ENCODE measurements around the gene SEMA3B.

The SEMA3B gene

GRCh38 chr3:50230794-50231125, 38.2 kb upstream of the SEMA3B start:
- no peak overlapping the region for H3K27ac Mint-ChIP-seq
- H3K9me3 Mint-ChIP-seq: no peaks in the 10 kb centered on the region
- H3K4me1 Mint-ChIP-seq (ENCODE audit: low read depth in 2 of 2): peaks cover 23 to 25% of the 10 kb centered on the region in 2 donors
- DNase-seq (no peak), ATAC-seq (replicated peaks) (no peak)
- peaks cover 11% of the 10 kb centered on the region for H3K36me3 Mint-ChIP-seq (ENCODE audit: insufficient read depth)
- H3K27me3 Mint-ChIP-seq: no peaks in the 10 kb centered on the region
- no peak overlapping the region for H3K4me3 Mint-ChIP-seq

- ATAC-seq (replicated peaks): no peak
- Mint-ChIP-seq H3K27me3 (no peaks in the 10 kb centered on the region), H3K36me3 (ENCODE audit: insufficient read depth) (peaks cover 17% of the 10 kb centered on the region), H3K4me3 (no peak overlapping the region), H3K9me3 (no peaks in the 10 kb centered on the region), H3K27ac (no peak overlapping the region), H3K4me1 (ENCODE audit: low read depth in 2 of 2) (peaks cover 19% of the 10 kb centered on the region in 2 donors)
- no peak for DNase-seq
Observed at GRCh38 chr3:50231581-50231980, 37.4 kb upstream of the SEMA3B start.

GRCh38 chr3:50232303-50232702, 36.6 kb upstream of the SEMA3B start:
- no peaks in the 10 kb centered on the region for H3K9me3 Mint-ChIP-seq

GRCh38 chr3:50233176-50233575, 35.8 kb upstream of the SEMA3B start:
- peak overlapping the region in 1 of 2 donors; percentile 59 for H3K27ac Mint-ChIP-seq
- H3K27me3 Mint-ChIP-seq: no peaks in the 10 kb centered on the region
- DNase-seq (no peak), ATAC-seq (replicated peaks) (no peak)
- H3K36me3 Mint-ChIP-seq (ENCODE audit: insufficient read depth): peaks cover 25% of the 10 kb centered on the region
- peaks cover 17 to 19% of the 10 kb centered on the region in 2 donors for H3K4me1 Mint-ChIP-seq (ENCODE audit: low read depth in 2 of 2)
- no peaks in the 10 kb centered on the region for H3K9me3 Mint-ChIP-seq
- peak overlapping the region in 1 of 2 donors; percentile 17 for H3K4me3 Mint-ChIP-seq

More at GRCh38 chr3:50232303-50232702, 36.6 kb upstream of the SEMA3B start:
- Mint-ChIP-seq H3K4me3 (no peak overlapping the region), H3K4me1 (ENCODE audit: low read depth in 2 of 2) (peaks cover 19 to 20% of the 10 kb centered on the region in 2 donors), H3K36me3 (ENCODE audit: insufficient read depth) (peaks cover 16% of the 10 kb centered on the region), H3K27me3 (no peaks in the 10 kb centered on the region), H3K27ac (no peak overlapping the region)
- DNase-seq (no peak), ATAC-seq (replicated peaks) (no peak)

GRCh38 chr3:50235716-50236483, 33.0 kb upstream of the SEMA3B start, which contains the start of gene GNAI2:
TSS of gene GNAI2 (plus strand) at chr3:50236204. CDS start at chr3:50236336, 132 bp downstream.
- no peaks in the 10 kb centered on the region for H3K9me3 Mint-ChIP-seq
- peak within 1 kb of the TSS; percentile 99 to 100 for H3K4me3 Mint-ChIP-seq
- DNase-seq (peak; percentile 97 to 99 (median 98)), ATAC-seq (replicated peaks) (peak; percentile 87)
- H3K27ac Mint-ChIP-seq: peak within 1 kb of the TSS; percentile 94 to 95
- peaks cover 35 to 36% of the 10 kb centered on the region in 2 donors for H3K4me1 Mint-ChIP-seq (ENCODE audit: low read depth in 2 of 2)
- peaks cover 27% of the 10 kb centered on the region for H3K36me3 Mint-ChIP-seq (ENCODE audit: insufficient read depth)
- H3K27me3 Mint-ChIP-seq: no peaks in the 10 kb centered on the region

- H3K36me3 Mint-ChIP-seq (ENCODE audit: insufficient read depth): peaks cover 28% of the 10 kb centered on the region
- H3K27me3 Mint-ChIP-seq: no peaks in the 10 kb centered on the region
- peaks cover 40 to 42% of the 10 kb centered on the region in 2 donors for H3K4me1 Mint-ChIP-seq (ENCODE audit: low read depth in 2 of 2)
- DNase-seq (no peak), ATAC-seq (replicated peaks) (no peak)
- no peaks in the 10 kb centered on the region for H3K9me3 Mint-ChIP-seq
- H3K4me3 Mint-ChIP-seq: peak overlapping the region; percentile 99 to 100
- H3K27ac Mint-ChIP-seq: peak overlapping the region; percentile 94 to 95
Observed at GRCh38 chr3:50236484-50237132, 32.3 kb upstream of the SEMA3B start.

- Mint-ChIP-seq H3K4me1 (ENCODE audit: low read depth in 2 of 2) (peaks cover 46 to 48% of the 10 kb centered on the region in 2 donors), H3K36me3 (ENCODE audit: insufficient read depth) (peaks cover 31% of the 10 kb centered on the region), H3K27ac (peak overlapping the region; percentile 94 to 95), H3K27me3 (no peaks in the 10 kb centered on the region), H3K4me3 (peak overlapping the region; percentile 99 to 100), H3K9me3 (no peaks in the 10 kb centered on the region)
- ATAC-seq (replicated peaks) (no peak), DNase-seq (peak in 2 of 3 experiments; percentile 24 to 30)
Observed at GRCh38 chr3:50237133-50237651, 31.8 kb upstream of the SEMA3B start.

GRCh38 chr3:50237754-50238548, 31.0 kb upstream of the SEMA3B start:
- Mint-ChIP-seq H3K27ac (peak overlapping the region; percentile 94 to 95), H3K36me3 (ENCODE audit: insufficient read depth) (peaks cover 35% of the 10 kb centered on the region), H3K9me3 (no peaks in the 10 kb centered on the region)

GRCh38 chr3:50238549-50239026, 30.4 kb upstream of the SEMA3B start:
- H3K9me3 Mint-ChIP-seq: no peaks in the 10 kb centered on the region
- peaks cover 37% of the 10 kb centered on the region for H3K36me3 Mint-ChIP-seq (ENCODE audit: insufficient read depth)
- ATAC-seq (replicated peaks): no peak
- H3K27ac Mint-ChIP-seq: peak overlapping the region; percentile 94 to 95
- peaks cover 56 to 59% of the 10 kb centered on the region in 2 donors for H3K4me1 Mint-ChIP-seq (ENCODE audit: low read depth in 2 of 2)
- DNase-seq: no peak
- H3K4me3 Mint-ChIP-seq: peak overlapping the region; percentile 99 to 100
- no peaks in the 10 kb centered on the region for H3K27me3 Mint-ChIP-seq

More at GRCh38 chr3:50237754-50238548, 31.0 kb upstream of the SEMA3B start:
- DNase-seq: peak; percentile 79 to 81 (median 80)
- no peaks in the 10 kb centered on the region for H3K27me3 Mint-ChIP-seq
- peak; percentile 53 for ATAC-seq (replicated peaks)
- peak overlapping the region; percentile 99 to 100 for H3K4me3 Mint-ChIP-seq
- peaks cover 51 to 55% of the 10 kb centered on the region in 2 donors for H3K4me1 Mint-ChIP-seq (ENCODE audit: low read depth in 2 of 2)

- H3K27ac Mint-ChIP-seq: peak overlapping the region; percentile 94 to 95
- no peaks in the 10 kb centered on the region for H3K9me3 Mint-ChIP-seq
- H3K27me3 Mint-ChIP-seq: no peaks in the 10 kb centered on the region
- peaks cover 46% of the 10 kb centered on the region for H3K36me3 Mint-ChIP-seq (ENCODE audit: insufficient read depth)
- ATAC-seq (replicated peaks): no peak
- no peak for DNase-seq
- peaks cover 63 to 67% of the 10 kb centered on the region in 2 donors for H3K4me1 Mint-ChIP-seq (ENCODE audit: low read depth in 2 of 2)
- H3K4me3 Mint-ChIP-seq: peak overlapping the region; percentile 99 to 100
Observed at GRCh38 chr3:50239649-50240048, 29.3 kb upstream of the SEMA3B start.

GRCh38 chr3:50241163-50241562, 27.8 kb upstream of the SEMA3B start:
- peaks cover 54% of the 10 kb centered on the region for H3K36me3 Mint-ChIP-seq (ENCODE audit: insufficient read depth)
- peak overlapping the region; percentile 86 to 100 for H3K4me3 Mint-ChIP-seq
- DNase-seq: no peak

GRCh38 chr3:50241713-50242380, 27.1 kb upstream of the SEMA3B start:
- DNase-seq (no peak), ATAC-seq (replicated peaks) (no peak)
- Mint-ChIP-seq H3K4me1 (ENCODE audit: low read depth in 2 of 2) (peaks cover 78 to 81% of the 10 kb centered on the region in 2 donors), H3K27me3 (no peaks in the 10 kb centered on the region), H3K27ac (peak overlapping the region; percentile 94 to 95), H3K9me3 (no peaks in the 10 kb centered on the region), H3K36me3 (ENCODE audit: insufficient read depth) (peaks cover 55% of the 10 kb centered on the region), H3K4me3 (peak overlapping the region; percentile 86 to 100)

More at GRCh38 chr3:50241163-50241562, 27.8 kb upstream of the SEMA3B start:
- no peaks in the 10 kb centered on the region for H3K27me3 Mint-ChIP-seq
- H3K27ac Mint-ChIP-seq: peak overlapping the region; percentile 94 to 95
- no peaks in the 10 kb centered on the region for H3K9me3 Mint-ChIP-seq
- peaks cover 73 to 75% of the 10 kb centered on the region in 2 donors for H3K4me1 Mint-ChIP-seq (ENCODE audit: low read depth in 2 of 2)
- ATAC-seq (replicated peaks): no peak
